ENCODE measurements around the gene TRAPPC10.

GRCh38 chr21:43973634-43973955 is 38.5 kb upstream of the TRAPPC10 start:
- no peak for TF ChIP-seq CREB1 (IDR thresholded peaks at IDR 0.05; ENCODE audit: low read depth)
- TF ChIP-seq EP300 (IDR thresholded peaks at IDR 0.05; ENCODE audit: borderline replicate concordance), result no peak
- TF ChIP-seq TEAD4 (IDR thresholded peaks at IDR 0.05), result no peak
- TF ChIP-seq MAX (IDR thresholded peaks at IDR 0.05), result no peak
- no peak for TF ChIP-seq CEBPB (IDR thresholded peaks at IDR 0.05)
- no peak for TF ChIP-seq ZBTB7A (IDR thresholded peaks at IDR 0.05; ENCODE audit: low read depth)
- no peak for TF ChIP-seq FOXM1 (IDR thresholded peaks at IDR 0.05; ENCODE audit: borderline replicate concordance, low read depth)
- no peak for TF ChIP-seq REST (IDR thresholded peaks at IDR 0.05; ENCODE audit: low read depth)
- TF ChIP-seq TAF1 (IDR thresholded peaks at IDR 0.05; ENCODE audit: low read depth), result no peak
- TF ChIP-seq TCF12 (IDR thresholded peaks at IDR 0.05; ENCODE audit: low read depth), result no peak

Data from Ishikawa (cell line).